Tibial artery (tissue), 4 donors: ENCODE measurements around the gene SPG11.
"Not testable (repeated sequence)": the region's sequence is repeated elsewhere in the genome, so short reads cannot be mapped to it uniquely, and the experiment has no call there.

ENCODE experiments used
- DNase-seq, 2 donors: peaks; one replicate each; pipeline ENCODE4 v3.0.0-alpha.2; 2019
- H3K27ac ChIP-seq, 2 donors: fragments of 200-600 bp; sonication (generic) in 1 of 2; 1 replicate in 1 of 2; 2 replicates in 1 of 2; pipeline ENCODE4 v1.5.1; 2018 to 2019; ENCODE audit warnings: mild to moderate bottlenecking in 1 of 2
- H3K27me3 ChIP-seq, 2 donors: fragments of 200-600 bp; sonication (generic) in 1 of 2; one replicate each; pipeline versions ENCODE4 v1.5.1 to v1.6.0; 2016 to 2019
- H3K36me3 ChIP-seq, 3 donors: fragments of 200-600 bp; sonication (generic) in 2 of 3; one replicate each; pipeline ENCODE4 v1.5.1; 2016 to 2019; ENCODE audit warnings: mild to moderate bottlenecking in 2 of 3
- H3K4me1 ChIP-seq, 4 donors: fragments of 200-600 bp; sonication (generic) in 2 of 4; 1 replicate in 3 of 4; 2 replicates in 1 of 4; pipeline ENCODE4 v1.5.1; 2016 to 2019
- H3K4me3 ChIP-seq, 2 donors: fragments of 200-600 bp; sonication (generic) in 1 of 2; 1 replicate in 1 of 2; 2 replicates in 1 of 2; pipeline ENCODE4 v1.5.1; 2018 to 2019; ENCODE audit warnings: mild to moderate bottlenecking in 2 of 2
- H3K9me3 ChIP-seq, 3 donors: fragments of 200-600 bp; sonication (generic) in 1 of 3; one replicate each; pipeline ENCODE4 v1.5.1; 2016 to 2019
- CTCF ChIP-seq, 2 experiments: fragments of 200-600 bp in 1 of 2; fragments of 450-650 bp in 1 of 2; IDR thresholded peaks; one replicate each; pipeline ENCODE4 v1.5.1; 2017 to 2019; ENCODE audit warnings: antibody characterized with exemption in 2 of 2, mild to moderate bottlenecking in 1 of 2, moderate library complexity in 1 of 2
- intact Hi-C: fragments of 100-400 bp; cut with DNase I; formaldehyde crosslinking; loops from one replicate; pipeline ENCODE4 v1.15.0; 2023; ENCODE audit warnings: low total_unique reads

SPG11 gene

GRCh38 chr15:44550256-44550655 lies 113.2 kb downstream of the SPG11 start:
- TF ChIP-seq CTCF (IDR thresholded peaks at IDR 0.05): peak in 1 of 2 experiments; percentile 15
- Histone ChIP-seq H3K27me3 (no peaks in the 10 kb centered on the region), H3K9me3 (no peaks in the 10 kb centered on the region), H3K36me3 (peaks cover 32 to 41% (median 36%) of the 10 kb centered on the region in 3 donors), H3K4me1 (peaks cover 0 to 20% (median 8%) of the 10 kb centered on the region in 4 donors), H3K4me3 (no peak overlapping the region), H3K27ac (no peak overlapping the region)
- intact Hi-C loops: no loop called here
- no peak for DNase-seq

- DNase-seq, H3K27me3 ChIP-seq, H3K4me3 ChIP-seq, intact Hi-C loops, H3K9me3 ChIP-seq, H3K27ac ChIP-seq: not testable (repeated sequence)
- peaks cover 0 to 28% (median 8%) of the 10 kb centered on the region in 4 donors for H3K4me1 ChIP-seq
- peaks cover 21 to 29% (median 25%) of the 10 kb centered on the region in 3 donors for H3K36me3 ChIP-seq
Observed at GRCh38 chr15:44549152-44549551, 114.3 kb downstream of the SPG11 start.

GRCh38 chr15:44545913-44546802 lies 117.3 kb downstream of the SPG11 start:
- Histone ChIP-seq H3K9me3 (no peaks in the 10 kb centered on the region), H3K4me3 (no peak overlapping the region), H3K27me3 (no peaks in the 10 kb centered on the region), H3K27ac (peak overlapping the region in 1 of 2 donors; percentile 21), H3K36me3 (peaks cover 0 to 4% (median 0%) of the 10 kb centered on the region in 3 donors), H3K4me1 (peaks cover 0 to 58% (median 27%) of the 10 kb centered on the region in 4 donors)
- DNase-seq: no peak
- intact Hi-C loops: no loop called here
- no peak for TF ChIP-seq CTCF (IDR thresholded peaks at IDR 0.05)

- Histone ChIP-seq H3K4me1 (peaks cover 0 to 67% (median 28%) of the 10 kb centered on the region in 4 donors), H3K27ac (peak overlapping the region in 1 of 2 donors; percentile 13)
- H3K4me3 ChIP-seq, H3K36me3 ChIP-seq, intact Hi-C loops, H3K27me3 ChIP-seq, DNase-seq, H3K9me3 ChIP-seq: not testable (repeated sequence)
Observed at GRCh38 chr15:44544745-44545144, 118.7 kb downstream of the SPG11 start.

GRCh38 chr15:44542596-44542995 lies 120.9 kb downstream of the SPG11 start:
- no peak for DNase-seq
- H3K4me3 ChIP-seq: no peak overlapping the region
- no peaks in the 10 kb centered on the region for H3K27me3 ChIP-seq
- peaks cover 0 to 83% (median 35%) of the 10 kb centered on the region in 4 donors for H3K4me1 ChIP-seq
- peaks cover 0 to 9% (median 0%) of the 10 kb centered on the region in 3 donors for H3K36me3 ChIP-seq
- intact Hi-C loops: no loop called here
- peak overlapping the region; percentile 22 to 51 for H3K27ac ChIP-seq
- H3K9me3 ChIP-seq: no peaks in the 10 kb centered on the region
- no peak for TF ChIP-seq CTCF (IDR thresholded peaks at IDR 0.05)

- no peak for TF ChIP-seq CTCF (IDR thresholded peaks at IDR 0.05)
- Histone ChIP-seq H3K9me3 (no peaks in the 10 kb centered on the region), H3K36me3 (peaks cover 0 to 9% (median 0%) of the 10 kb centered on the region in 3 donors), H3K4me1 (peaks cover 0 to 80% (median 34%) of the 10 kb centered on the region in 4 donors), H3K27ac (peak overlapping the region; percentile 22 to 51), H3K27me3 (no peaks in the 10 kb centered on the region), H3K4me3 (no peak overlapping the region)
- intact Hi-C loops: no loop called here
- no peak for DNase-seq
Observed at GRCh38 chr15:44541282-44541958, 122.0 kb downstream of the SPG11 start.
